HG03460 (cell line): ENCODE measurements around the gene ACOT13.
A peak's percentile ranks its signal among the peaks of the same experiment; 100 is the strongest.
"Not testable (repeated sequence)": the region's sequence is repeated elsewhere in the genome, so short reads cannot be mapped to it uniquely, and the experiment has no call there.

ENCODE experiments used
- ATAC-seq: cut with Tn5 transposase; IDR thresholded peaks from one replicate; pipeline ENCODE4 v1.9.1; 2021; ENCODE audit not compliant: unreplicated experiment

Gene ACOT13

DNA sequence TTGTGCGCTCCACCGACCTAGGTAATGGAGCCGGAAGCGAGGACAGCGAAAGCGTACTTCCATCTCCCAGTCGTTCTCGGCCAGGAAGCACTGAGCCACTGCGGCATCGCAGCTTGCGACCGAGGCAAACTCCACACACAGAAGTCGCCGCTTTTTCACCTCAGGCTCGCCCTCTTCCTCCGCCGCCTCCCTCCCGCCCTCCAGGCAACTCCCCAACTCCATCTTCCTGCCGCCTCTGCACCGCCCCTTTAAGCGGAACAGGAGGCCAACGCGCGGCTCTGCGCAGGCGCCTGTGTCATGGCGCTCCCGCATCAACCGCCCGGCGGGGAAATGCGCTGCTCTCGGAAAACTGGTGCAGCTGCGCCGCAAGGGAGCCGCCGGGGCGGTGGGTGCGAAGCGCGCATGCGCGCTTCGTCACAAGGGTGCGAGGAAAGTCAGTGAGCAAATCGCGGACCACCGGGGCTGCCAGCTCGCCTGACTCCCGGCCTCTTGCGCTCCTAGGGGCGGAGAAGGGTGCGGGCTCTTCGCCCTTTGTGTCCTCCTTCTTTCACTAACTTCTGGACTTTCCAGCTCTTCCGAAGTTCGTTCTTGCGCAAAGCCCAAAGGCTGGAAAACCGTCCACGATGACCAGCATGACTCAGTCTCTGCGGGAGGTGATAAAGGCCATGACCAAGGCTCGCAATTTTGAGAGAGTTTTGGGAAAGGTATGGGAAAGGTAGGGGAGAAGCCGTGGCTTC is at the start of gene ACOT13, which contains the start of gene TDP2:
ACOT13 (plus strand) TSS at position 437 of the 737 bp plus-strand sequence; CDS start at position 624, 187 bp downstream.
TDP2 (minus strand) TSS at position 259 of the 737 bp plus-strand sequence; CDS start at position 222, 37 bp downstream.
- peak; percentile 93 for ATAC-seq

DNA sequence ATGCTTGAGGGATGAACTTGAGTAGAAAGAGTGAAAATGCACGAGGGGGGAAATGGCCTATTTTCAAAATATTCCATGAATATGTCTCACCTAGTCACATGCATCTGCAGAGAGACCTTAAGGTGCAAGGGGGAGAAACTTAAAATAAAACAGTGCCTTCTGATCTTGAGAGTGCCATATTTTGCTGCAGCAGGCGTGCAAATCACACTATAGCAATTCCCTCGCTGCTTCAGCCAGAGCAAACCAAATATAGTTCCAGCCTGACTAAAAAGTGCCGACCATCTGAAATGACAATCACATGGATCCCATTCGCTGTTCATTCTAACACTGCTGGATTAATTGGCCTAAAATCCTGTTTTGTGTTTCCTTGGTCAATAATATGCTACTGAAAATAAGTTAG is 47.2 kb upstream of the ACOT13 start:
- no peak for ATAC-seq

DNA sequence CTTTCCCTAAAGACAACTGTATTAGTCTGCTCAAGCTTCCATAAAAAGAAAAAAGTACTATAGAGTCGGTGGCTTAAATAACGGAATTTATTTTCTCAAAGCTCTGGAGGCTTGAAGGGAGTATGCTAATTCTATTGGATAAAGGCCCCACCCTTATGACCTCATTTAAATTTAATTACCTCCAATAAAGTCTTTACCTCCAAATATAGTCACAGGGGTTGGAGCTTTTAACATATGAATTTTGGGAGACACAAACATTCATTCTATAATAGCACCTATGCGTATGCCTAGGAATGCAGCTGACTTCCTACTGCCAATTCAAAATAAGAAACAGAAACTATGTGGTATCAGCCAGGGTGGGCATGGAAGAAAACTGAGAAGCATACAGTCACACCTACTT is 46.2 kb upstream of the ACOT13 start:
- no peak for ATAC-seq

DNA sequence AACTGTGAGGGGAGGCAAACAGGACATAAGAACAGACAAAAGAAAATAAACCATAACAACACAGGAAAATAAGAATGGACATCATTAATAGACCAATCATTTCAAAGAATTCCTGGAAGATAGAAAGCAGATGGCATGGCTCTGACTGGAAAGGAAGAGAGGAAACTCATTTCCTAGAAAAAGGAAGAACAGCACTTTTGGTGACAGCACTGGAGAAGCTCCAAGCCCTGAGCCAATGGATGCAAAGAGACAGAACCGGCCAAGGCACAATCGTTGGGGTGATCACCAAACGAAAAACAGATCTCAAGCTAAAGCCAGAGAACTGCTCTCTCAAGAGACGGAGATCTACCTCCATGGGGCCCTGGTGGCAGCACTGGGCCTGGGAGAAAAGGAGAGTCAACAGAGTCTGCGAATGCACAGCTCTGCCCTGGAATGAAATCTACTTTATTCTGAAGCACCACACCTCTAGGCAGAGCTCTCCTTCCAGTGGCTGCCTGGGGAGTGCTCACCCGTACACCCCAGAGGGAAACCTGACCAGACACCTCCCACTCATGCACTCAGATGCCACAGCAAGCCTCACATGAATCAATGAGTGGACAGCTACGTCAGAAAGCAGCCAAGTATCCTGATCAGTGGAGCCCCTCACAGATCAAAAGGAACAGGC is 45.1 kb upstream of the ACOT13 start:
- ATAC-seq = no peak

DNA sequence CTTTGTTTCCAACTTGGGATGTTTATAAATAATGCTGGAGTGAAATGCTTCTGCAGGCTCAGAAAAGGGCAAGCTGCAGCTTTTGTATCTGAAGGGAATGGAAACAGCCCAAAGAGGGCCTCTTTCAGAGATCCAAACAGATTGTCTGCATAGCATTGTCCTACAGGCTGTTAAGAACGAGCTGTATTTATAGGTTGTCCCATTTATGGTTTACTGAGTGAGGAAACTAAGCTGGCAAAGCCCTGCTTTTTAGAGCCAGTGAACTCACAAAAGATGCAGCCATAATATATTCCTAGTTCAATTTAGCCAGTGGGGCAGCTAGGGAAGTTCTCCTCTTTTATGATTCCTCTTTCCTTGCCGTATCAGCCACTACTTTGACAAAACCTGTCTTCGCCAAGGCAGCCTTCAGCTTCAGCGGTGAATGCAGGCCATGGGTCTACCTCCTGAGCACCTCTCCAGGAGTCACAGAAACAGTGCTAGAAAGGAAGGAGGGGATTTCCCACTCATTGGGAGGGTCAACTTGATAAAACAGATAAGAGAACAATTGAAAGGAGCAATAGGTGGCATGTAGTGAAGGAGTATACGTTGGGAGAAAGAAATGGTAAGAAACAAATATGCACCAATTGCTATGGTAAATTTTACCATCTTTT is 35.9 kb upstream of the ACOT13 start:
- no peak for ATAC-seq

DNA sequence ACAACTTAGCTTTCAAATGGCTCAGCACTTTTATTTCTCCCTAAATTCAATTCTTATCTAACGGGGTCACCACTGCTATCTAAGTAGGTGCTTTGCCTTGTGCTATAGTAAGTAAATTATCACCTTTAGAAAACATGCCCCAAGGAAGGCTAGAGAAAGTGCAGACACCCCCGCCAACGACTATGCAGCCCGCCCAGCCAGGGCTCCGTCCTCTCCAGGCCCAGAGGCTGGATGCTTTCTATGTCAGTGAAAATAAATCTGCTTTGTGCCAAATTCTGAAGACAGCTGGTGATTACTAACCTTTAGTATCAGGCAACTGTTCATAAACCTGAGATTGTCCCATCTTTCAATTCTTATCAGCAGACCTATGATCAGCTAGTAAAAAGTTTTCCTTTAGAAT is 35.2 kb upstream of the ACOT13 start:
- no peak for ATAC-seq

DNA sequence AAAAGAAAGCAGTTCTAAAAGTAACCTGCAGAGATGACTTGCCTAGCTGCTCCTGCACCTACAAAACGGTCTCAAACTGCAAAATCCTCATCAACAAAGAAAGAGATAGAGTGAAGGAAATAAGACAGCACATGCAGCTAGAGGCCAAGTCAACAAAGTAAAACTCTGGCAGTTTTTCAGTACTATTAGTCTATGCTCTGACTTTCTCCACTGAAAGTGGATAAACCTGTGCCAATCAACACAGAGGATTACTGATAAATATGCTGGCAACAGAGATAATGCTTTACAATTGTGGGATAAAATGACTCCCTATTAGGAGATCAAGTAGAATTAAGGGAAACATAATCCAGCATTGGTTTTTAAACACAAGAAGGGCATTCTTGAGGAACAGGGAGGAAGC is 34.3 kb upstream of the ACOT13 start:
- ATAC-seq = no peak

DNA sequence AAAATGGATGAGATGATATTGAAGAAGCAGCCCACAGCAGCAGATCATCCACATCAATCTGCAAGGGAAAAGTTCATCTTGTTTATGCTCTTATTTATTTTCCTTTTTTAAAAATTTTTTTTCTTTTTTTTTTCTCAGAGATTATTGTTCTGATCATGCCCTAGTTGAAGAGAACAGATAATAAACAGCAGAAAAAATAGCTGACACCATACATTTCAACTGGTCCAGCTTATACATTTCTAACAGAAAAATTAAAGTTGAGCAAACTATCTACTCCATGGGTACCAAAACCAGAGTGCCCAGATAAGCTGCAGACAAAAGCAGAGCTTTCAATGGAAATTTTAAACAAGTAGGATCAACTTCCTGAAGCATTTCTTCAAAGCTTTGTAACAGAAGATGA is 30.2 kb upstream of the ACOT13 start:
- ATAC-seq = no peak

DNA sequence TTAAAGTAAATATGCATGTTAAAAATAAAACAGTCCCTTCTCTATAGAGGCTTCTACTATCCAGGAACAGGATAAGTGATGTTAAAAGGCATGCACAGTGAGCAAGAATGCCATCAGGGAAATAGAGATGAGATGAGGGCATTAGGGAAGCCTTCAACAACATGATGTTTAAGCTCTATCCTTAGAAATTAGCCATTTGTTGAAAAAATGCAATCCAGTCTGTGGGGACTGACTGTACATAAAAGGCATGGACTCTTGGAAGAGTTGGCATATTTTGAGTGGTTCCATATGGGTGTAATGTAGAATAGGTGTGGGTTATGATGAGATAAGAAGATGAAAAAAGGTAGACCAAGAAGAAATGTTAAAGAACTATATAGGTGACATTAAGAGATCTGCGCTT is 26.7 kb upstream of the ACOT13 start:
- ATAC-seq = no peak

DNA sequence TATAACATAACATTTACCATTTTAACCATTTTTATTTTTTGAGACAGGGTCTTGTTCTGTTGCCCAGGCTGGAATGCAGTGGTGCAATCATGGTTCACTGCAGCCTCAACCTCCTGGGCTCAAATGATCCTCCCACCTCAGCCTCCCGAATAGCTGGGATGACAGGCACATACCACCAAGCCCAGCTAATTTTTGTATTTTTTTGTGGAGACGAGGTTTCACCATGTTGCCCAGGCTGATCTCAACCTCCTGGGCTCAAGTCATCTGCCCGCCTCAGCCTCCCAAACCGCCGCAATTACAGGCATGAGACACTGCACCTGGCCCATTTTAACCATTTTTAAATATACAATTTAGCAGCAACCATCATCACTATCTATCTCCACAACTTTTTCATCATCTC is 26.2 kb upstream of the ACOT13 start:
- not testable (repeated sequence) for ATAC-seq

DNA sequence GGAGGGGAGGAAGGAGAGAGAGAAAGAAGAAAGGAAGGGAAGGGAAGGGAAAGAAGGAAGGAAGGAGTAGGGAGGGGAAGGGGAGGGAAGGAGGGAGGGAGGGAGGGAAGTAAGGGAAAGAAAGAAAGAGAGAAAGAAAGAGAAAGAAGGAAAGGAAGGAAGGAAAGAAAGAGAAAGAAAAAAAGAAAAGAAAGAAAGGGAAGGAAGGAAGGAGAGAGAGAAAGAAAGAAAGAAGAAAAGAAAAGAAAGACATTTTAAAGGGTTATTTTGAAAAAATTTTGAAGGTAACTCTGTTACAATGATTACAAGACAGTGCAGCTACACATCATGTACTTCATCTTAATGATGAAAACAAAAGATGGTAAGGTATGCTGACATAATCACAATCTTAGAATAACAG is 24.8 kb upstream of the ACOT13 start:
- ATAC-seq = no peak

DNA sequence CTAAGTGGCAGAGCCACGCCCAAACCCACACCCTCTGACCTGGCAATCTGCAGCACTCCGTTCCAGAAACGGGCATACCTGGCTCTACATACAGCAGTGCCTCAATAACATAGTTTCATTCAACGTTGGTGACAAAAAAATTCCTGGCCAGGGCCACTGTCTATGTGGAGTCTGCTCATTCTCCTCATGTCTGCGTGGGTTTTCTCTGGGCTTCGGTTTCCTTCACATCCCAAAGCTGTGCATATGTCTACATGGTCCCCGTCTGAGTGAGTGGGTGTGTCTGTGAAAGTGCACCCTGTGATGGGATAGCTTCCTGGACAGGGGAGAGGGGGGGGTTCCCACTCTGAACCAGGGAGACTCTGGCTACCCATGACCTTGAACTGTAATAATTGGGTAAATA is 23.0 kb upstream of the ACOT13 start:
- no peak for ATAC-seq

DNA sequence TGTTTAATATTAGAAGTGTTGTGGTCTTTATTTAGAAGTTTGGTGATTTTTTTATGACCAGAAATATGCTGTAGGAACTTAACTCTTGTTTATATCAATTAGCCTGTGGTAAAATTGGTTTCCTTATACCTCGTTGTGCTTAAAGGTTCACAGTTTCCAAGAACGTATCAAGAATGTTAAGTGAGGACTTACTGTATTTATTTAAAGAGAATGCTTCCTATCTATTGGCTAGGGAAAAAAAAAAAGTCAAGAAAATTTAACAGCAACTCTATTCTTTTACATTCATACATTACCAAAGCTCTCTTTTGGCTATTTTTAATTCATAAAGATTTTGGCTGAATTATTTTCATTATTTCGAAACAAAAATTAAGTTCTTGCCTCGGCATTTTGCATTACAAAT is 22.5 kb upstream of the ACOT13 start:
- no peak for ATAC-seq

DNA sequence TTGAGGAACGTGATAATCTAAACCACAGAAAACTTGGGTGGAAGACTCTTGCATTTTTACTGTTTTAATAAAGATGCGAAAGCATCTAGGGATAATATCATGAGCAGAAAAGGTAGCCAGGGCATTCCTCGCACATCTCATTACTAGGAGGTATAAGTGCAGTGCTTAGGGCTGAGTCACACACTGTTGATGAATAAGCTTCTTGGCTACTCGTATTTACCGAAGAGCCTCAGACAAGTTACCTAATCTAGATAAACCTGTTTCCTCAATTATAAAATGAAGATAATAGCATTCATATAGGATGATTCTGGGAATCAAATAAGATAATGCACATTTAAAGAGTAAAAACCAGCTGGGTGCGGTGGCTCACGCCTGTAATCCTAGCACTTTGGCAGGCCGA is 20.1 kb upstream of the ACOT13 start:
- ATAC-seq = no peak

DNA sequence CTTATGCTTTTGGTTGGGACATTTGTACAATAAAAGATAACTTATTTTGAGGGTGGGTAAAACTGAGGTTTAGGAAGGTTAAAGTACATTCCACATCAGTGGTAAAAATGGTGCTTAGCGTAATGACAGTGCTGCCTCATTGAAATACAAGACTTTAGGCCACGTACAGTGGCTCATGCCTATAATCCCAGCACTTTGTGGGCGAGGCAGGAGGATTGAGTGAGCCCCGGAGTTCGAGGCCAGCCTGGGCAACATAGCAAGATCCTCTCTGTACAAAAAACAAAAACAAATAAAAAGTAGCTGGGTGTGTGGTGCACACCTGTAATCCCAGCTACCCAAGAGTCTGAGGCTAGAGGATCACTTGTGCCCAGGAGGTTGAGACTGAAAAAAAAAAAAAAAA is 18.6 kb upstream of the ACOT13 start:
- no peak for ATAC-seq

DNA sequence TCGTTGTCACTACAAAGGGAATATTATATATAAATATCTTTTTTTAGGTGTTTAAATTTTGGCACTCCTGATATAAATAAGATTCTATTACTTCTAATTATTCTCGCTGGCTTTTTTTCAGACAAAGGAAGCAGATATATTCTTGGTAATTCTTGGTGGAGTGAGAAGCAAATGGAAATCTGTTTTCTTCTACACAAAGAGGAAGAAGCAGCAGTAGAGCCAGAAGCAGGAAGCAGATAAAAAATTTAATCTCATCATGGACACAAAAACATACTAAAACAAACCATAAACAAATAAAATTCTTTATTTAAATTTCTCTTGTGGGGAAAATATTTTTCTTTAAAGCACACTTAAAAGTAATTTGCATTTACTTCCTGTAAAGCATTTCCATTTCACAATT is 17.2 kb upstream of the ACOT13 start:
- ATAC-seq = no peak

DNA sequence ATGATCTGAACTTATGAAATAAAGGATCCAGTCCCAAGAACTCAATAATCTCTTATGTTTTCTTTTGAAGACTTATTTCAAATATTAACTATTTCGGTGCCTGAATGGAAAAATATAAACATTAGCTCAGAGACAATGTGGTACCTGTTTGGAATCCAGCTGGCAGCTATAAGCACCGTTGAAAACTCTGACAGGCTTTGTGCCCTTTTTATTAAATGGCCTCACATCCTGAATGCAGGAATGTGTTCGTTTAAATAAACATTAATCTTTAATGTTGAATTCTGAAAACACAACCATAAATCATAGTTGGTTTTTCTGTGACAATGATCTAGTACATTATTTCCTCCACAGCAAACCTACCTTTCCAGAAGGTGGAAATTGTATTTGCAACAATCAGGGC is 16.5 kb upstream of the ACOT13 start:
- no peak for ATAC-seq

DNA sequence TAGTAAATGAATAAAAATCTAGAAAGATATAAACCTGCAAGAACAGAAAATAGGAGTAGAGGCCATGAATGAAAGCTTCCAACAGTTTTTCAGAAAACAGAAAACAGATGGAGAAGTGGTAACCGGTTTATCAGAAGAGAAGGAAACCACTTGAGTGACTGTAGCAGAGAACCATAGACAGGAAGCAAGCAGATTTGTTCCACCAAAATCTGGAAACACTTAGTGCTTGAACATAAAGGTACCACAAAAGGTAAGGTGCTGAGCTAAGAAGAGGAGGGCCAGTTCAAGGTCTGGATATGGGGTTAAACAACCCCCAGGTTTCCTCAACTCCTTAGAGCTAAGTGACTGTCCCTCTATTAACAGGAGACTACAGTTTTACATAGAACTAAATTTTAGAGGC is 11.7 kb upstream of the ACOT13 start:
- no peak for ATAC-seq

DNA sequence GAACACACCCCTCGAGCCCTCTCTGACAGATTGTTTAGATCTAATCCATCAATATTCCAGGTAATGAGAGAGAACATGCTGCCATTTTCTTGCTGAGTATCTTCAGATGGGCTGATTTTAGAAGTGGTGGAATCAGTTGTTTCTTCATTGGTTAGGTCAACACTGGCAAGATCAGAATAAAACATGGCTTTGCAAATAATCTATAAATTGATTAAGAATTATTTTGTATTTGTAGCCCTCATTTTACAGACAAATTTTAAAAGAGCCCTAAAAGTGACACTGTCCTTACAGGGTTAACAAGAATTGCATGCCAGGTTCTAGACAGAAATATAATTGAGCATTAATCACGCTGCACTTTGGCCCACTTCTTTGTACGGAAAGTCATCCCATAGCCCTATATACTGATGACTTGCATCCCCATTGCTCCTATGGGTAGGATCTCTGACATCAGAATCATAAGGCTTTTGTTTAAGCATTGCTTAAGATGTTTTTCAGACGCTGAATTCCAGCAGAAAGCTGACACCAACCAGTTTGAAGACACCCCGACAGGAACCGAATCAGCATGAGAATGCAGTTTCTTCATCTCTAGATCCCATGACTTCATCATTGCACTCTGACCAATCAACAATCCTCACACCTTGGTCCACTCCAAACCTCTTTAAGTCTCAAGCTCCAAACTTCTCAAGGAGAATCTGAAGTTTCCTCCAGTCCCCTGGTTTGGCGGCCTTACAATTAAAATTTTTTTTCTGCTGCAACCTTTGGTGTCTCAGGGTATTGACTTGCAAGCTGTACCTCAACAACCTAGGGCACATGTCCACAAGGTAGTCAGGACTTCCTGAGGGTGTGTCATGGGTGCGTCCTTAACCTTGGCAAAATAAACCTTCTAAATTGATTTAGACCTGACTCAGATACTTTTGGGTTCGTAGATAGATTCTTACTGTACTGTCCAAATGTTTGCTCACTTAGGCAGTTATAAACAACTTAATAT is 8.0 kb upstream of the ACOT13 start:
- ATAC-seq = no peak

DNA sequence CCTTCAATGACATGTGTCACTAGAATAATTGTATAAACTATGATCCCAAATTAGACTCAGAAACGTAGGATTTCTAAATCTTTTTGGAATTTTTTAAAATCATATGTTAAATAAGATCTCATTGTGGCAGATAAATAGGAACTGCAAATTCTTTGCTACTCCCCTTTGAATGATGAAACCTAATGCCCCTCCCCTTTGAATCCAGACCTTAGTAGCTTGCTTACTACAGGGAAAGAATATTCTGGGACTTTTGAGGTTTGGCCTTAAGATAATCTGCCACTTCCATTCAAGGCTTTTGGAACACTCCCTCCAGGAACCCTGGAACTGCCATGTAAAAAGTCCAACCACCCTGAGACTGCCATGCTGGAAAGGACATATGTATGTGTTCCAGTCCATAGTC is 7.3 kb upstream of the ACOT13 start:
- ATAC-seq = no peak

DNA sequence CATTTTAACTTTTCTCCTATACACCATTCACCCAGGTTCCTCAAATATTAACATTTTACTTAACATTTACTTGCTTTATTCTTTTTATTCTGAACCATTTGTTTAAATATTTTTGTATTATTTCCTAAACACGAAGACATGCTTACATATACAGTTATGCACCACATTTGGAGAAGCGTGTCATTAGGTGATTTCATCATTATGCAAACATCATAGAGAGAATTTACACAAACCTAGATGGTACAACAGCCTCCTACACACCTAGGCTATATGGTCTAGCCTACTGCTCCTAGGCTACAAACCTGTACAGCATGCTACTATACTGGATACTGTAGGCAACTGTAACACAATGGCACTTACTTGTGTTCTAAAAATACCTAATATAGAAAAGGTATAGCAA is 6.8 kb upstream of the ACOT13 start:
- ATAC-seq = no peak
